Activated T-cell treated with anti-CD3 and anti-CD28 coated beads, Interleukin-2, amount 50 U/mL, for 1 hour (primary cell): ENCODE results near the gene CUL3.

Experiments
- DNase-seq: peaks from one replicate; pipeline ENCODE4 v3.0.0-alpha.2; 2020

The CUL3 gene

DNA sequence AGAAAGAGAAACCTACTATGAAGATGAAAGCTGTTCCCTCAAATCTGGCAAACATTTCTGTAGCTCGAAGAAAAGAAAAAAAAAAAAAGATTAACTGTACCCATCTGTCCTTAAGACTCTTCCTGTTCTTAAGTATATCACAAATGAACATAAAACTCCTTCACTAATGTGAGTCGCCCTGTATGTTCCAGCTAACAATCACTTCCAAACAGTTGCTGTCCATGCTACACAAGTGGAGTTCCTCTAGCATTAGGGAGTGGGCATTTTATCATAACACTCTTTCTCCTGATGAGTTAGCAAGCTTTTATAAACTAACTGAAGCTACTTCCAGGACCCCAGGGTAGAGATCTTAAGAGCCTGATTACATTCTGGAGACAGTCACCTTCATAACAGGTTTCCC, 5.8 kb downstream of the CUL3 start:
- no peak for DNase-seq

DNA sequence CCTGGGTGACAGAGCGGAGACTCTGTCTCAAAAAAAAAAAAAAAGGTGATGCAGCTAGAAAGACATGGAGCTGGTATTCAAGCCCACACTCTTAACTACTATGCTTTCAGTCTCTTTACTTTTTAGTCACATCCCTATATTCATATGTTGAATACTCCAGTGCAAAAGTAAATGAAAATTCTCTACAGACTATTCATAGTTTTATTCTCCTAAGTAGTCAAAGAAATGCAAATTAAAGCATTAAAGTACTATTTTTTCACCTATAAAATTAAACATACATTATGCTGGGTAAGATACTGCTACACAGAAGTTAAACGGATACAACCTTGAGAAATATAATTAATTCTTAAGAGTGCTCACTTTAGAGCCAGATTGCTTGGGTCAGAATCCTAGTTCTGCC, 7.6 kb downstream of the CUL3 start:
- no peak for DNase-seq

DNA sequence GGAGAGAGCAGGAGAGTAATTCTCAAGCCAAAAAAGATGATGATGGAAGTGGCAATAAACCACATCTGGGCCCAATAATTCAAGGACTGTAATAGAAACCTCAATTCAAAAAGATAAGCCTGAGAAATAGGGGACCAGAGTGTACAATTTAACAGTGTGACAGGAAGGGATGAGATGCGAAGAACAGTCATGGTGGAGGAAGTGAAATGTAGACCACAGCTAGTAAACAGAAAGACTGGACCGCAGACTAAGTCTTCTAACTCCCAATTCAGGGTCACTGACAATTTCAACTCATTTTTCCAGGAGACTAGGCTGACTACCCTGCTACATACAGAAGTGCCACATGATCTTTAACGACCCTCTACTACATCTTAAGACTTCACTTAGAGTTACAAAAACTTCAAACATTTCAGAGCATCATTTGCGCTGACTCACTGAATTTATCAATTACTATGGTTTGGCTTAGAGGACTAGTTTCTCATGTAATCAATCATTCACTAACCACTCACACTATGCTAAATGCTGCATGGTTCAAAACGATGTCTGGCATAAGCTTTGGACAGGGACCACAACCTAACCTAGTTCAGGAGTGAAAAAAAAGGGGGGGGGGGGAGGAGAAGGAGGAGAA, 9.0 kb downstream of the CUL3 start:
- DNase-seq, result no peak

DNA sequence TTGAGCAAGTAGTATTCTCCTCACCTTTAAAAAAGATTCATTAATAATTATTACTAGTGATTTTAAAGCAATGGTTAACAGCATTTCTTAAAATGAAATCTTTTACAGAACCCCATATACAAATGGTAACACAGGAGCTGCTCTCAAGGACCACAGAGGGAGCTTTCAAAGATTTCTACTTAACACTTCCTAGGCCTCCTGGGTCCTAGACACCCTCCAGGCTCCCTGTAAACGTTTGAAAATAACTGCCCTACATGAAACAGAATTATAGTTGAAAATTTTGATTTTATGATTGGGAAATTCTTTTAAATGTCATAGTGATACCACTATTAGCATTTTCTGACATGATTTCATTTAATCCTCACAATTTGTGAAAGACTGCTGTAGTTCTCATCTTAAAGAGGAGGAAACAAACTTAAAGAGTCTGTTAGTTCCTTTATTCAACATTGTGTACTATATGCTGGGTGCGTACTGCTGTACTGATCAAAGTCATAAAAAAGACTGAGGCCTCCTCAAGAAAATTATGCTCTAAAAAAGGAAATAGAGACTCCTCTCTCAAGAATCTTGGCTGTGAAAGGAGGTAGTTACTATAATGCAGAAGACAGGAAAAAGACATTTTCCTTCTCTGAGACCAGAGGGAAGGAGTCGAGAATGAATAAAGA, 10.6 kb downstream of the CUL3 start:
- no peak for DNase-seq

DNA sequence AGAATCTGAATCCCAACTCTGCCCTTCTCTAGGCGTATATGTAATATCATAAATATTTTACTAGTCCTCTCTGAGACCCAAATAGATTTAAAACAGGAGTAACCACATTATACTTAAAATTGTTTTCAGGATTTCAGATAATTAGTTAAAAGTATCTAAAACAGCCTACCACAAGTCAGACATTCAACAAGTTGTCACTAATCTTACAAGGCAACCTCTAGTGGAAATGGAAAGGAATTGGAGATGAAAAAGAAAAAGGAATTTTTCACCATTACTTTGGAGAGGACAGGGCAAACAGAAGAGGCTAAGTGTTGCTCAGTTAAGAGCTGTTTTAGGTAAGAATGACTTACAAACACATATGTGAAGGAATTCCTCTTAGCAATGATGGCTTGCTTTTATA, 11.4 kb downstream of the CUL3 start:
- no peak for DNase-seq

DNA sequence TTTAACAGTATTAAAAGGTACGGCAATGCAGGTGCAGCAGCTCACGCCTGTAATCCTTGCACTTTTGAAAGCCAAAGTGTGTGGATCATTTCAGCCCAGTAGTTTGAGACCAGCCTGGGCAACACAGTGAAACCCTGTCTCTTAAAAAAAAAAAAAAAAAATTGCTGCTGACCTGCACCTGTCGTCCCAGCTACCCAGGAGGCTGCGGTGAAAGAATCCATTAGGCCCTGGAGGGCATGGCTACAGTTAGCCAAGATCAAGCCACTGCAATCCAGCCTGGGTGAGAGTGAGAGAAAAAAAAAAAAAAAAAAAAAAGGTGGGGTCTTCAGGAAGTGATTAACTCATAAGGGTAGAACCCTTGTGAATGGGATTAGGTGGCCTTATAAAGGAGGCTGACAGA, 12.8 kb downstream of the CUL3 start:
- DNase-seq, result no peak

DNA sequence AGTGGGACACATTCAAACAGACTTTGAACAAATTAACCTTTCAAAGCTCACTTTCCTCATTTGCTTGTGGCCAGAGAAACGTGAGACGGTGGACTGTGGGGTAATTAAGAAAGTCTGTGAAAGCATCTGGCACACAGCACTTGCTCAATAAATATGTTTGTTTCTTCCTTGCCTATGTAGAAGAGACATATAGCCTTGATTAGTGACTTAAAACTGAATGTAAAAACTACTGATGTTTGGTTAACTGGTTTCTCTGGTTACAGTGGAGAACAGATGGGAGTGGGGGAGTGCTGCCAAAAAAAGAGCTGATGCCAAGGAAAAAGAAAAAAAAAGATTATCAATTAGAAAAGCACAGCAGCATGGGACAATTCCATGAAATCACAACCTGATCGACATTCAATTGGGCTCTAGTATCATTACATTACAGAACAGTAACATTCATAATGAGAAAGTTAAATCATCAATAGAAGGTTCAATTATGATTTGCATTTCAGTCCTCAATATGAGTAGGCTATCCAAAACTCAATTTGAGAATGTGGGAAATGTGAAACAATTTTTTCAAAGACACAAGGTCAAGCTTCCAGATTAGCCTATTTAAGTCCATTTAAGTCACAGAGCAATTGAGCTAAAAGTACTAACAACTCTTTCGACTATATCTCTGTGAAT, 14.7 kb downstream of the CUL3 start:
- DNase-seq, result no peak

DNA sequence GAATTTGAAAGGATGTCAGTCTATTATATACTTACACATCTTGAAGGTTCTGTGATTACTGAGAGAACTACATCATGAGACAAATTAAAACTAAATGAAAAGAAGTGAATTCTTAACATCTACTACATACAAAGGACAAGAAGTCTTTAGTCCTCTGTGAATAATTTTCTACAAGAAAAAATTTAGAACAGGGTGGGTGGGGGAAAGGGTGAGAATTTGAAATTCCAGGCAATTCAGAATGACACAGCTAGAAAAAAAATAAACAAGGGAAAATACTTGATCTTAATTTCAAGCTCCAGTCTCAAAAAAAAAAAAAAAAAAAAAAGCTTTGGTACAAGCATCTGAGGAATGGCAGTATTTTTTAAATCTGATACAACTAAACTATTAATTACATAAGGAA, 15.5 kb downstream of the CUL3 start:
- DNase-seq, result no peak

DNA sequence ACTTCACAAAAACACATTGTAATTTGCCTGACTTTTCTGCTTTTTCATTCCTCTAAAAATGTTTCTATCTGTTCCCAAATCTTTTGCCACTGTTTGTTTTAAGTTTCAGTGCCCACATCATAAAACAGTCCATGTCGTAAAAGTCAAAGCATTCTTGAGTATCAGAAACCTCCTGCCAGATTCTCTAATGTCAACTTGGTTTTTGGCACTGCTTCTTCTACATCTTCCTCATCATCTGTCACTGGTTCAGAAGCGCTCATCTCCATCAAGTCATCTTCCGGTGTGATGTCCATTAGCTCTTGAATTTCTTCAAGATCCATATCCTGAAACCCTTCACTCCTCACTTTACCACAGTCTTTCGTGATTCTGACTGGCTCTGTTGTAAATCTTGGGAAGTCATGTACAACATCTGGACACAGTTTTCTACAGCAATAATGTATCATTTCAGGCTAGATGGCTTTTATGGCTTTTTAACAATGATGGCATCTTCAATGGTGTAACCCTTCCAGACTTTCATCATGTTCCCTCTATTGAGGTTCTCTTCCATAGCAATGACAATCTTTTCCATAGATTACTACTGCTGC, 19.6 kb downstream of the CUL3 start:
- no peak for DNase-seq

DNA sequence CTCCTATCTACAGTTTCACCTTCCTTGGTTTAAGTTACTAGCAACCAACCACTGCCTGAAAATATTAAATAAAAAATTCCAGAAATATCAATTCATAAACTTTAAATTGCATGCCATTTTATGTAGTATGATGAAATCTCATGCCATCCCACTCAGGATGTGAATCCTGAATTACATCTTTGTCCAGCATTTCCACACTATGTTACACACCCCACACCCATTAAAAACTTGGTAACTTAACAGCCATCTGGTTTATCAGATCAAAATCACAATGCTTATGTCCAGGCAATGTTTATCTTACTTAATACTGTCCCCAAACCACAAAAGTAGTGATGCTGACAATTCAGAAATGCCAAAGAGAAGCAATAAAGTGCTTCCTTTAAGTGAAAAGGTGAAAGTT, 21.6 kb downstream of the CUL3 start:
- no peak for DNase-seq

DNA sequence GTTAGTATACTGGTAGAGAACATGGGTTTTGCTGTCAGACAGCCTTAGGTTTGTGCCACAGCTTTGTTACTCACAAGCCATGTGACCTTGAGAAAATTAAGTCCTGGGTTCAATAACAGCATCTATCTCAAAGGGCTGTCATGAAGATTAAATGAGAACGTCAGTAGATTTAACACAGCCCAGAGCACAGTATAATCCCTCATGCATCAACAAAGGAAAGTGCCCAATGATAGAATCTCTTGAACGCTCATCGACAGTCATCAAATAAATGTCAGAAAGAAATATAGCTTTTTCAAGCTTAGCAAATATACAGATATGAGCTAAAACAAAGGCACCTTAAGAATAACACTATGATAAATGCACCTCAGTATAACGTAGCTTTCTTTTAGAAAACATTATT, 22.3 kb downstream of the CUL3 start:
- DNase-seq, result no peak

DNA sequence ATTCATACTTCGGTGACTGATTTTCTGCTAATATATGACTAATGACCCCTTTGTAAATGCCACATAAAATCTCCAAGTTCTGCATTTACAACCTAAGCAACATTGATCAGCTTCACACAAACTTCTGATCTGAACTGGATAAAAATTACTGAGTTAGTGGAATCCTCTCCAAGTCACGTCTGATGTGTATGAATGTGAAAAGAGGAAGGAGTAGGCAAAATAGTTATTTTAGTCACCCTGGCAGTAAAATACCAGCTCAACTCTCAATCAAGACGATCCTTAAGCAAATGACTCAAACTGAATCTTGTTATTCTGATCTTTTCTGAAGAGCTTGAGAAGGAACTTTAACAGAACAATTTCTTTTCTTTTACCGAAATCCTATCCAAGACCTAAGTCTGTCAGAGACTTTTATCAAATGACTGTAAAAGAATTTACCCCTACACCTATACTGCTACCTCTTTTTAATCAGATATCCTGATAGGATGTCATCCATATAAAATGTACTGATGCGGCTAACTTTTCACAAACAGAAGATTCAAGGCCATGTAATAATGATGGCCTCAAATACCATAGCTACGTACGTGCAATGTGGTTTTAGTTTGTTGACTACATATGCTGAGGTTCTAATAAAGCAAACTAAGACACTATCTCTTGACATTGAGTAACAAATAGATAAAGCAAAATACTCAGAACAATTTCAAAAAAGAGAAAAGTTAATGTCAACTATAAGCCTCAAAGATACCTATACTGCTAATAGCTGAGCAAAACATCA, 23.7 kb downstream of the CUL3 start:
- DNase-seq, result no peak

DNA sequence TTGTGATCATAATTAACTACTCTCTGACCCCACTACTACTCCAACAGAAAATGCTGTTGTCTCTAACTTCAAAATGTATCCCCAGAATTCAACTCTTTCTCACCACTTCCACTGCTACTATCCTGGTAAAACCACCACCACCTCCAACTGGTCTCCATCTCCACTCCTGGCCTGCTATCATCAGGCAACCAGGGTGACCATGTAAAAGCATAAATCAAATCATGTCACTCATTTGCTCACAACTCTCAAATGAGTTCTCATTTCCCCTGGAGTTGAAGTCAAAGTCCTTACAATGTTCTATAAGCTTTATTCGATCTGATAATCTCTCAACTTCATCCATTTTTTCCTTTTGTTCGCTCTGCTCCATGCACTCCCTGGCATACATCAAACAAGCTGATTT, 24.6 kb downstream of the CUL3 start:
- DNase-seq, result no peak

DNA sequence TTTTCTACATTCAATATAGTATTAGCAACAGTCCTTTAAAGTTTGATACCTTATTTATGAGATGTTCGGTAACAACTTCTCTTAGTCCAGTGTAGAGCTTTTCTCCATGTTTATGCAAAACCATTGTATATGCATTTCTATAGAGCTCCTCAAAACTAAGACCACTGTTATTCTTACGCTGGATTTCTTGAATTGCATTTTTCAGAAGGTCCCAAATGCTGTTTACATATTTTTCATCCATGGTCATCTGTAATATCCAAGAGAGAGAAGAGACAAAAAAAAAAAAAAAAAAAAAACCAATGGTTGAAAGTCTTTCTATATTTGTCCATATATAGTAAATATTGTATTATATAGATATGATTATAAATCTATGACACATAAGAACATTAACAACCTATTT, 27.6 kb downstream of the CUL3 start:
- no peak for DNase-seq

DNA sequence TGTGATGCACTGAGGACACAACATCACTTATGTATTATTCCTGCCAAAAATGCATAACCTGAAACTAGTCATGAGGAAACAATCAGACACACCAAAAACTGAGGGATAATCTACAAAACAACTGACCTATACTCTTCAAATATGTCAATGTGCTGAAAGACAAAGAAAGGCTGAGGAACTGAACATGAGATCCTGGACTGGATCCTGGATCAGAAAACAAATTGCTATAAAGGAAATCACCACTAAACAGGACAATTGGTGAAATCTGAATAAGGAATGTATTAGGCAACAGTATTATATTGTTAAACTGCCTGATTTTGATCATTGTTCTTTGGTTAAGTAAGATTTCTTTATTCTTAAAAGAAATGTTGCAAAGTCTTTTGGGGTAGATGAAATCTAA, 28.8 kb downstream of the CUL3 start:
- DNase-seq, result no peak

DNA sequence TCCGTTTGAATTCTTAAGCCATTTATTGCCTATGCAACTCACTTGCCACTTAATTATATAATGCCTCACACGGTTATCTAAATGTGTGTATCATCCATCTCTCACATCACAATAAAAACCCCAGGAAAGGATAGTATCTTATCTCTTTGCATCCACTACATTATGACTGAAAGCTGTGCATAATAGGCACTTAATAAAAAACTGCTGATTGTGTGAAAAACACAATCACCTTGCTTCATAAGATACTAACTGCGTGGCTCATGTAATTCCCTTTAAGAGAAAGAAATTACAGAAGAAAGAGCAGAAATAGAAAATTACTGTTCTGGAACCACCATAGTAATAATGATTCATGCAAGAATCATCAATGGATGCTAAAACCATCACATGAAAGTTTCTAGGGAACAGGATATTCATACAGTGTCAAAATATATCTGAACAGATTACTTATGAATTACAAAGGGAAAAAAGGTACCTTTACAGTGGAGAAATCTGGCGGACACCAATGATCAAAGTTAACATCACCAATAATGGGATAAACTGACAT, 29.3 kb downstream of the CUL3 start:
- no peak for DNase-seq

DNA sequence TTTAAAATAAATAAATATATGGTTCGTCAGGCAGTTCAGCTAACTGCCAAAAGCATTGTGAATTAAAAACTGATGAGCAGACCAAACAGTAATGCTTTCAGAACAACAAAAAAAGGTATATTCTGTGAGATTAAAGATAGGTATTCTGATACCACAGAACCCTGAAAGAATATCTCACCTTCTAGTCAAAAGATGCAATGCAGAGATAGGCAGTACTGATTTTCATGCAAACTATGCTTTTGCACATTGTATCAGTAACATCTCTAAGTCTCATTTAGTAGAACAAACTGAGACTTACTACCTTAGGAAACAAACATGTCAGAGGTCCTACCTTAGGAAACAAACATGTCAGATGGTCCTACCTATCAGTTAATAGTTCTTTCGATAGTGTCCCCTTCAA, 32.4 kb downstream of the CUL3 start:
- no peak for DNase-seq

DNA sequence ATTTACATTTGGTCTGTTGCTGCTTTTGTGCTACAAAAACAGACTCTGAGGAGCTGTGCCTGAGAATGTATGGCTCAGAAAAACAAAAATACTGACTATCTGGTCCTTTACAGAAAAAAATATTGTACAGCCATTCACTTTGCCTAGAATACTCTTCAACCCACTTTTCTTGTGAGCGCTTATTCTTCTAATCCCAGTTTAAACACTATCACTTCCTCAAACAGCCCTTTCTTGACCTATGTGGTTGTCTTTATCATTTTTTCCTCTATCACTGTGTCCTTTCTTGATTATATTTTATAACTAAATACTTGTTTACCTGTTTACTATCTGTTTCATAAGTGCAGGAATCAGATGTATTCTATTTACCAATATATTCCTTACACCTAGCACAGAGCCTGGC, 33.5 kb downstream of the CUL3 start:
- no peak for DNase-seq

DNA sequence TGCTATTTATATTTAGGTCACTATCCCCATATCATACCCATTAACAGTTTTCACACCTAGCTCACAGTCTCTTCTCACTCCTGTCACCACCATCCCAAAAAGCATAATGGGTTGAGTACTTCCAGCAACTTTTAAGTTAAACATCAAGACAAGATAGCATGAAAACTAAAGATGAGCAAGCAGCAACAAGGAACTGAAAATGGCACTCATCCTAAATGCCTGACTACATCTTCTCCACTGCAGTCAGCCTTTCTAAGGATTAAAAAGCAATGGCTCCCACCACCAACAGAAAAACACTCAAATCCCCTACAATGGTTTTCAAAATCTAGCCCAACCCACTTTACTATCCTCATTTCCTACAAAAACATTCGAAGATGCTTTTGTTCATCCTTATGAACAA, 38.2 kb downstream of the CUL3 start:
- no peak for DNase-seq

DNA sequence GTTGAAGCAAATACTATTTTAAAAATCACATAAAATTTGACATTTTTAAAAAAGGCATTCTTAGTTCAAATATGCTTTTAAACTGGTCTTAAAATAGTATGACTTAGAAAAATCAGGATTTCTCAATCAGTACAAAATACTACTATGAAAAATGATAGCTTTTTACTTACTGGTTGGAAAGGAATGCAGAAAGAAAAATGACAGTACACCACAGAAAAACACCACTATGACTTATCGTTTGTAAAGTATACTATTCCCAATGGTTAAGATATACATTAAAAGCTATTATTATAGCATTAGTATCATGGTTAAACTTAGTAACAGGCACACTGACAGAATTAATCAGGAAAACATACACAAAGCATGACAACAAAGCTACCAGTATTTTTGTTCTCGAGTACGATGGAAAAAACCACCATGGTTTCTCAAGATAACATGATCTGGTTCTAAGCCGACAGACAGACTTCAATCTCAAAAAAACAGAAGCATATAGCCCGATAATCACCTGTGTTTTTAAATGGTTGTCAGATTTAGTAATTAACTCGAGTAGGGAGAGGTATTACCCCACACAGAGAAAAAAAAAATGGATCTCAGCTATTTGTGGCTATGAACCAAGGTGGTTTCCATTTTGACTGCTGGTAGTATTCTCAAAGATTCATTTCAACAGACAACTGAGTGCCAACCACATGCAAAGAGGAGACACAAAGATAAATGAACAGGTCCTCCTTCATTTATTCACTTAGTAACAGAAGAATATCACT, 39.1 kb downstream of the CUL3 start:
- no peak for DNase-seq

DNA sequence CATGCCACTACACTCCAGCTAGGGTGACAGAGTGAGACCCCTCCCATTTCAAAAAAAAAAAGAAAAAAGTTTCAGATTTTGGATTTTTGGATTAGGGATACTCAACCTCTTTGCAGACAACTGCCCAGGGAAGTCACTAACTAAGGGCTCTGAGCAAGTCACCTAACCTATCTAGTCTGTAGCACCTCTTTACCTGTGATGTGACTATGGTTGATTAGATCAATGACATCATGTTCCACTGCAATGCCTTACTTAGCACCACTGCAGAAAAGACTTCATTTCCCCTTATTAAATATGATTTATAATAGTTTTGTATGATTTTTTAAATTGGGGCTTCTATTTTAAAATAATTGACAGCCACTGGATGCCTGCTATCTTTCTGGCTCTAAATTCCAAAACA, 41.2 kb downstream of the CUL3 start:
- no peak for DNase-seq

DNA sequence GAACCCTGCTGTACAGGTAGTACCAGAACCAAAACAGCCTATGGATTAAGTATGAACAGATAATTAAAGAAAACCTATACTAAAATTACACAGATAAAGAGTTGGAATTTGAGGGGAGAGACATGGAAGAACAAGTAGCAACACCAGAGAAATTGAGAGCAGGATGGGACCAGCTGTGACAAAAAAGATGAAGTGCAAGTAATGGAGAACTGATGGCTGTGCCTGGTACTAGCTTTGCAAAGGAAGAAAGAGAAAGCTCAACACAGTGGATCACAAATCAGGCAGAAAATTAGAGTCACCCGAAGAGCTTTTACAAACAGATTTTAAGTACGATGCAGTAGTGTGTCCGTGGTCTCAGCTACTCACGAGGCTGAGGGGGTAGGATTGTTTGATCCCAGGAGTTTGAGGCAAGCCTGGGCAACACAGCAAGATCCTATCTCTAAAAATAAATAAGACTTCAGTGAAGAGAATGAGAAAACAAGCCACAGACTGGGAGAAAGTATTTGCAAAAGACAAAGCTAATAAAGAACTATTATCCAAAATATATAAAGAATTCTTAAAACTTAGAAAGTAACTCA, 46.5 kb downstream of the CUL3 start:
- no peak for DNase-seq
